ENCODE measurements around the gene ZBTB20.

The ZBTB20 gene

GRCh38 chr3:114590309-114591047 lies 556.6 kb downstream of the ZBTB20 start:
- DNase-seq (ENCODE audit: extremely low read depth, low read depth), result no peak
- no peak for TF ChIP-seq CTCF (IDR thresholded peaks at IDR 0.05; ENCODE audit: low read depth, low read length, missing control alignments)
- no peak overlapping the region for H3K4me3 ChIP-seq (replicated peaks; ENCODE audit: low read depth, low read length)

- TF ChIP-seq CTCF (IDR thresholded peaks at IDR 0.05; ENCODE audit: low read depth, low read length, missing control alignments), result no peak
- no peak for DNase-seq (ENCODE audit: extremely low read depth, low read depth)
These were observed 559.1 kb downstream of the ZBTB20 start for GRCh38 chr3:114587986-114588385.

GRCh38 chr3:114586119-114586518 lies 561.0 kb downstream of the ZBTB20 start:
- no peak for TF ChIP-seq CTCF (IDR thresholded peaks at IDR 0.05; ENCODE audit: low read depth, low read length, missing control alignments)
- DNase-seq (ENCODE audit: extremely low read depth, low read depth), result no peak
- H3K4me3 ChIP-seq (replicated peaks; ENCODE audit: low read depth, low read length), result no peak overlapping the region

More at GRCh38 chr3:114587986-114588385, 559.1 kb downstream of the ZBTB20 start:
- no peak overlapping the region for H3K4me3 ChIP-seq (replicated peaks; ENCODE audit: low read depth, low read length)

DNA sequence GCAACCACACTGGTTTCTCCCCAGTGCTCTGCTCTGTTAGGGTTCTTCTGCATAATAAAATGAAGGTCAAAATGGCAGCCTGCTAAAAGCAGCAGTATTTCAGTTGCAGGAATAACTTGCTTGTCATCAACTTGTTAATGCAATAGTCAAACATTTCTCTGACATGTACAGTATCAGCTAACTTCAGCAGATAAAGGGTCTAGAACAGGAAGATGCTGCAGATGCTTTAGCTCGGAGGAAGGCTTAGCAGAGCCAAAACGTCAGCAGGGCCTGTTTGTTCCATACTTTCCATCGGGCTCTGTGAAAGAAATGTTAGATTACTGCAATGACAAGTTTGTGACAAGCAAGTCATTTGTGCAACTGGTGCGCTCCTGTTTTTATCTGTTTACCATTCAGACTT lies 561.4 kb downstream of the ZBTB20 start:
- no peak for DNase-seq (ENCODE audit: extremely low read depth, low read depth)
- TF ChIP-seq CTCF (IDR thresholded peaks at IDR 0.05; ENCODE audit: low read depth, low read length, missing control alignments), result no peak
- no peak overlapping the region for H3K4me3 ChIP-seq (replicated peaks; ENCODE audit: low read depth, low read length)

GRCh38 chr3:114584734-114585371 lies 562.2 kb downstream of the ZBTB20 start:
- no peak for TF ChIP-seq CTCF (IDR thresholded peaks at IDR 0.05; ENCODE audit: low read depth, low read length, missing control alignments)
- DNase-seq (ENCODE audit: extremely low read depth, low read depth), result no peak
- H3K4me3 ChIP-seq (replicated peaks; ENCODE audit: low read depth, low read length), result no peak overlapping the region

GRCh38 chr3:114582929-114583328 lies 564.2 kb downstream of the ZBTB20 start:
- no peak overlapping the region for H3K4me3 ChIP-seq (replicated peaks; ENCODE audit: low read depth, low read length)
- no peak for DNase-seq (ENCODE audit: extremely low read depth, low read depth)
- no peak for TF ChIP-seq CTCF (IDR thresholded peaks at IDR 0.05; ENCODE audit: low read depth, low read length, missing control alignments)

Data from HFF-Myc (cell line).